DMS153 treated with DMSO at 0.1 percent for 48 hours (cell line): Measurements from ENCODE around the gene CDKN2B-AS1.

Source experiments
- DNase-seq: peaks from one replicate; lab custom pipeline; 2025; ENCODE audit not compliant: unreplicated experiment; lab: John Stamatoyannopoulos, UW

Gene CDKN2B-AS1

DNA sequence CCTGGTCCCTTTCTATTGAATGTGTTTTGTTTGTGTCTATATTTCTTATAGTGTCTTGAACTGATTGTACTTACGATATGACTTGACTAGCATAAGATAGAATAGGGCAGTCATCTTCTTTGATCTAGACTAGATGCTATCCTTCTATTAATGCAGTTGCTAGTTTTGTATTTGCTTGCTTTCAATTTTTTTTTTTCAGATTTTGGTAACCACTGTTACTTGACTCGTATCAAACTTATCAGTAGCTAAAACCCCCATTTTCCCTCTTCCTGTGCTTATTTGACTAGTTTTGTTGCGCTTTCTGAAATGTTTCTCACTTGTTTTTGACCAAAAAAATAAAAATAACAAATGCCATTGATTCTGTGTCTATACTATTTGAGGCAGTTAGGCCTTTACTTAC lies 83.5 kb downstream of the CDKN2B-AS1 start:
- DNase-seq, result no peak

GRCh38 chr9:22079873-22080341 lies 85.3 kb downstream of the CDKN2B-AS1 start:
- no peak for DNase-seq

DNA sequence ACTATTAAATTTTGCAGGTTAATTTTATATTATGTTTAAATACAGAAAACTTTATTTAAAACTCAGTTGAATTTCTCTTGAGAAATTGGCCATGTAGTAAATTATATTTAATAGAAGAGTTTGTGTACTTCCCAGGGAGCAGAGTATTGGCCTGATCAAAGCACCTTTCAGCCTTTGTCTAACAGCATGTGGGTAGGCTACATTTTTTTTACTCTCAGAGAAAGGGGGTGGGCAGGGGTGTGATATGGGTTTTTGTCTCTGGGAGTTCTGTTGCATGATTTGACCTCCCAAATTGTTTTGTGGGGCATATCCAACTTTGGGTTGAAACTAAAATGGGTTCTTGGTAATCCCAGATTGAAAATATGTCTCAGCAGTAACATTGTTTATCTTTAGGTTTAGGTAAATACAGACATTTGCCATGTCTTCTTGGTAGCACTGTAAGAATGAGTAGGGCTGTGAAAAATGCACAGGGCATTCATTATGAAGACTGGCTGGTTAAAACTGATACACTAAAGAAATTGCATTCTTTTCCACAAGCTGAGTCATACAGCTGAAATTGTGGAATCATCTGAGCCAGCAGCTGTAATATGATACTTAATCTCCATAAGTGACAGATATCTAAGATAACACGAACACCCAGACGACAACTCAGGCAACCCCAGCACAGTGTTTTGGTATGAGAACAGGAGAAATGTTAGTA lies 89.9 kb downstream of the CDKN2B-AS1 start:
- no peak for DNase-seq

DNA sequence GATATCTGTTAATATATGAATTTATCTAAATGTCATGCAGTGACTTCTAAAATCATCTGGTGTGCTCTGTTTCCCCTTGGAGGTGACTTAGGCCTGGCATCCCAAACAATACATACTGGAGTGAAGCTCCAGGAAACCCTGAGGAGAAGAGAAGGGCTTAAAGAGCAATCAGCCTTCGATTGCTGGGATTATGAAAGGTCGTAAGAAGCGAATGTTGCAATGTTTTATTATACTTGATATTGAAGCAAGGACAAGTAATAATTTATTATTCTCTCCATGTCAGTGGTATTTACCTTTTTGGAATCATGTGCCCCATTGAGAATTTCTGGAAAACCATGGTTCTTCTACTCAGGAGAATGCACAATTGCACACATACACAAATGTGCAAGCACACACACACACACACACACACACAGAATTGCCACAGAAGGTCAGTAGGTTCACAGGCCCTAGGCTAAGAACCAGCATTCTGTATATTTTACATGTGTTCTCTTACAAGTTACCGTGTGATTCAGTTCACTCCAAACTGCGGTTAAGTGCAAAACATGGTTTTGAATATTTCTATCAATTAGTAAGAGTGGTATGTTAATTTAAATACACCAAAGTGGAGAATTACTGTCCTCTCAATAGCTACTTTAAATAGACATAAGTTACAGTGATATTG lies 93.6 kb downstream of the CDKN2B-AS1 start:
- no peak for DNase-seq

GRCh38 chr9:22088717-22089061 lies 94.1 kb downstream of the CDKN2B-AS1 start:
- no peak for DNase-seq

- DNase-seq, result no peak
Measured at GRCh38 chr9:22097707-22098106, 103.1 kb downstream of the CDKN2B-AS1 start.

GRCh38 chr9:22098643-22099332 lies 104.2 kb downstream of the CDKN2B-AS1 start:
- DNase-seq, result no peak

GRCh38 chr9:22100626-22101025 lies 106.0 kb downstream of the CDKN2B-AS1 start:
- DNase-seq, result no peak

GRCh38 chr9:22102146-22103053 lies 107.8 kb downstream of the CDKN2B-AS1 start:
- DNase-seq, result no peak

- no peak for DNase-seq
Measured at GRCh38 chr9:22103685-22104575, 109.3 kb downstream of the CDKN2B-AS1 start.

GRCh38 chr9:22105005-22105722 lies 110.6 kb downstream of the CDKN2B-AS1 start:
- no peak for DNase-seq

DNA sequence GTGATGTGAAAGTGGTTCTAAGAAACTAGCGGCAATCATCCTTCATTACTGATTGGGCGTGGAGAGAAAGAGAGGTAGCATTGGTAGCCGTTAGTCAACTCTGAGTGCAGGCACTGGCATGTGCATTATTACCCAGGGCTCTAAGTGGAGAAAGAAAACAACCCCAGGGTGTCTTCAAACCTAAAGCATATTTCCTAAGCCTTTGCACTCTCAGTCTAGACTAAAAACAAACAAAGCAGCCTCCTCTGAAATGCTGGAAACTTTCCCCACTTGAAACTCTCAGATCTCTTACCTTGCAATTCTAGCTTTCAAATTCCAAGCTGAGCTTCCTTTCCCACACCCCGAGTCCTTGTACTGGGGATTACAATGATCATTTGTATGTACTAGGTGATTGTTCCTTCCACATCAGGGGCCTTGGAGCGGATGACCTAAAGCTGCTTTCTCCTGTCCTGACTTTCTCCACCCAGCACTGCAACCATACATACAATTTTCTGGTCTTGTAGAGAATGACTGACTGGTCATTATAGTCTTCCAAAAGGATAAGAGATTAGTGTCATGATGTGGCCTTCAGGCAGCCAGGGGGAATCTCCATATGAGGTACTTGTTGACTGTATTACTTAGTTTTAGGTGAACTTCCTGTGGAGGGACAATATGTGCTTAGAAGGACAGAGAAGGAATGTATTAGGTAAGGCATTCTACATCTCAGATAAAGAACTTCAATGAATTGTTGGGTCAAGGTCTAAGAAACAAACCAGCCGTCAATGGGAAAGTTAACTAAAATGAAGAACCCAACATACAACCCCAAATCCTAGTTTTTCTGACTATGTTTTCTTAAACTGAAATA lies 112.8 kb downstream of the CDKN2B-AS1 start:
- no peak for DNase-seq

GRCh38 chr9:22108581-22109370 lies 114.2 kb downstream of the CDKN2B-AS1 start:
- no peak for DNase-seq

- DNase-seq, result no peak
Measured at GRCh38 chr9:22111176-22111953, 116.8 kb downstream of the CDKN2B-AS1 start.

DNA sequence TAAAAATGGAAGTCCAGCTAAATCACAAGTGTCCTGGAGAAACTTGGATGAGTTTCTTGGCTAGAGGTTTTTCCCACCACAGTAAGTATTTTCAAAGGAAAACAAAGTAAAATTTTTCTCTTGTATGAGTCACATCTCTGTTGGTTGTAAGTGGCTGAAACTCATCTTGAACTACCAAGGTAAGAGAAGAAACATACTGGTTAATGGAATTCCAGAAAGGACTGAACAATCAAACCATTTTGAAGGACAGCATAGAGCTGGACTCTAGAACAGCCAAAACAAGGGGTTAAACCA lies 117.3 kb downstream of the CDKN2B-AS1 start:
- DNase-seq, result no peak

DNA sequence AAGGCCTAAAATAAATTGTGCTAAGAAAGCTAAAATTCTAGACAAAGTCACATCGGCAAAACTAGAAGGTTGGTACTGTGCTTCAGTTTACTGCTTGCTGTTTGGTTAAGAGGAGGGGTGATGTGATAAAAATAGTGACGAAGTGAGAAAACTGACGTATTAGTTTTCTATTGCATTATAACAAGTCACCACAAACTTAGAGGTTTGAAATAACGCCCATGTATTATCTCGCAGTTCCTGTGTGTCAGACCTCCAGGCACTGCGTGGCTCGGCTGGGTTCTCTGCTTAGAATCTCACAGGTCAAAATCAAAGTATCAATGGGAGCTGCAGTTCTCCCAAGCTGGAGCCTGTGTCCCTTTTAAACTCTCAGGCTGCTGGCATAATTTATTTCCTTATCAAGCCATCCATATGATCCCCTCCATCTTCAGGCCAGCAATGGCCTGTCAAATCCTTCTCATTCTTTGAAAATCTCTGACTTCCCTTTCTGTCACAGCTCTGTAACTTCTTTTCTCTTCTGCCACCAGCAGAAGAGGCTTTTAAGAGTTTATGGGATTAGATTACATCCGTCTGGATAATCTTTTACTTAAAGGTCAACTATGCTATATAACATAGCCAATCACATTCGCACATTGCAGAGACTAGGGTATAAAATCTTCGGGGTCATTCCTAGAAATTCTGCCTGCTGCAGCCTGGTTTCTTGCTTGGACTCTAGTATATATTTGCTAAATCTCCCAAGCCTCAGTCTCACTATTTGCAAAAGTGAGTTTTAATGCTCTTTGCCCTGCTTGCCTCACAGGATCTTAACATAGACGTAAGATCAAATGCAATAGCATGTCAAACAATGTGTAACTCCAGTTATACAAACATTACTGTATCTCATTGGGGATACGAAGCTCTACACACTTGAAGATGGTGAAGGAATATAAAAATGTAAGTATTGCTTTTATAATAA lies 118.6 kb downstream of the CDKN2B-AS1 start:
- no peak for DNase-seq
